Activated CD8-positive, alpha-beta memory T cell treated with anti-CD3 and anti-CD28 coated beads, Interleukin-2, amount 50 U/mL, for 24 hours (primary cell): ENCODE results near the gene GRIP2.

Source experiments
- DNase-seq: peaks from one replicate; pipeline ENCODE4 v3.0.0-alpha.2; 2020; ENCODE audit errors: extremely low read depth

Gene GRIP2

DNA sequence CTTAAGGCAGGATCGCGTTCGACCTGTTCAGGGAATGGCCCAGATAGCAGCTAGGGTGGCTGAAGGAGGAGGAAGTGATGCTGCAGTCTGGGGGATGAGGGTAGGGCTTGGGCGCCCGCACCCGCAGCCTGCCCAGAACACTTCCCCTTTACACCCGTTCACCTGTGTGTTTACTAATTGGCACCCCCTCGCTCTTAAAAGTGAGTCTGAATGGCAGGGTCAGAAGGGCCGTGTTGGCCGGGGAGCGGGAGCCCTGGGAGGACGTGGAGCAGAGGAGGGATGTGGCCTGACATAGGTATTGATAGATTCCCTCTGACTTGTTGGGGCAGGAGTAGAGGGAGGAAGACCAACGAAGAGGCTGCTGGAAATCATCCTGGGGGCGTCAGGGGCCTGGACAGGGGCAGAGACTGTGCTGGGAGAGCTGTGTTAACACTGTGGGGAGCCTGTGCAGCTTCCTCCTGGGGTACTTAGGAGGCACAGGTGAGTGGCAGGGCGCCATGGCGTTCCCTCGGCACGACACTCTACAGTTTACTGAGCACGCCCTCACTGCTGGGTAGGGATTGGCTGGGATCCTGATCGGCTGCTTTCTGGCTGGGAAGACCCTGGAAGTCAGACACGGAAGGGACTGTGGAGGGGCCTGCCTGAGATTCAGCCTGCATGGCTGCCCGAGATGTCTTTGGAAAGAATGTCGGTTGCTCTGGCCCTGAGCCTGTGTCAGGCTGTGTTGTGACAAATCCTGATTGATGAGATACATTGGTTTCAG, 86.1 kb downstream of the GRIP2 start:
- no peak for DNase-seq

DNA sequence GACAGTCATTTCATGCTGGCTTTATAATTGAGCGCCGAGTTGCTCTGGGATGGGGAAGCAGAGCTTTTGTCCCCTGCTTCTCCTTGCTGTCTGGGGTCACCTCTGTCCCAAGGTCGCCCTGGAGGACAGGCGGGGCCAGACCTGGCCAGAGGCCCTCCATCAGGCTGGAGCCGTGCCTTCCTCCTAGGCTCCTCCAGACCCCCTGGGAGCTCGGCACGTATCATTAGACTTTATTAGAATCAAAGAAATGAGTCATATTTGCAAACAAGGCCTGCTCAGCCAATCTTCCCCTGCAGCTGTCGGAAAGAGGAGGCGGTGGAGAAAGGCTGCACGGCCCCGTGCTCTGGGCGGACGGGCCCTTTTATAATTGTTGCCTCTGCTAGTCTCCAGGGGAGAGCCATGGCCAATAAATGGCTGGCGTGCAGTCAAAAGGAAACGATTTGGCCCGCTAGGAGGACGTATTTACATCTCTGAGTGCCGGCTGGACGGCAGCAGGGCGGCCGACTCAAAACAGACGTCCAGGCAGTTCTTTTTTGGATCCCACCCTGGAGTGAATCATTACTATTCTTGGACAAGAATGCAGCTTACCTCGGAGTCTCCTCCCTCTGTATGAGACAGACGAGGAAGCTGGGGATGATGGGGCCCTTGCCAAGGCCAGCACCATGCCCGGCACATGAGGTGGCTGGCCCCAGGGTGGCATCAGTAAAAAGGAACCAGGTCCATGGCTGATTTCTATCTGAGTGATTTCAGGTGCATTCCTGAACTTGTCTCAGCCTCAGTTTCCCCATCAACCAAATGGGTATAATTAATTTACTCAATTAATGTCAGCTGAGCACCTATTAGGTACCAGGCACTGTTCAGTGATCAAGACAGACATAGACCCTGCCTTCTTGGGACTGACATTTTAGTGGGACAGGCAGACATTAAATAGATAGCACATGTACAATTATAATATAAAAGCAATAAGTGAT, 87.1 kb downstream of the GRIP2 start:
- DNase-seq = no peak

DNA sequence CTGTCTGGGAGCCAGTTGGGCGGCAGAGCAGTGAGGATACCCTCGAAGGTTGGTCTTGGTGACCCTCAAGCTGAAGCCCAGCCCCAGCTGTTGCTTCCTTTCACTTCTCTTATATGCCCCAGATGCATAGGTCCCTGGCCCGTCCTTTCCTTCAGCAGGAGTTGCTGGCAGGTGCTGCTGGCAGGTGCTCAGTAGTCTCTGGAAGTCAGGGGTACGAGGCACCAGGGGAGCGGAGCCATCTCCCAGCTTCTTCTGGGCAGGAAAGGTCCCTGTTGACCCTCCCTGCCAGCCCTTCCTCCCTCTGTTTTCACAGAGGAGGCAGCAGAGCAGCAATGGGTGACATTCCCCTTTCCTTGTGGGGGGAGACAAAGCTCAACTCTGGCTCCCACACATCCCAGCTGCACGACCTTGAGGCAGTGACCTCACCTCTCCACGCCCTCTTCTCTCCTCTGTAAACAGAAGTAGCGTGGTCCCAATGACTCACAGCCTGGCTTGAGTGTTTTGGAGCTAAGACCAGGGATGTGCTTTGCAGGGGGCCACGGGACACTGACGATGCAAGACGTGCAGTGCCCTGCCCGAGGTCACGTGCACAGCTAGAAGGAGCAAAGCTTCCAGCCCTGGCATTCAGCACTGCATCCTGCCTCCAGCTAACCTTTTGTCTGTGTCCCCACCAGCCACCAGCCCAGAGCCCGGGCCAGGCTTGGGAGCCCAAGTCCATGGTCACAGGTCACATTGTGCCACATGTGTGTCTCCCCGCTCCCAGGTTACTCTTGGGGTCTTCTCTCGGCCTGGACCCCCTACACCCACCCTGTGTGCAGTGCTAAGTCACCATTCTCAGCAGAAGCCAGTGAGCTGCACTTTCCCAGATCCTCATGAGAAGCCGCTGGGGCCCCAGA, 88.0 kb downstream of the GRIP2 start:
- DNase-seq = no peak

GRCh38 chr3:14450922-14451606, 89.1 kb downstream of the GRIP2 start:
- no peak for DNase-seq

DNA sequence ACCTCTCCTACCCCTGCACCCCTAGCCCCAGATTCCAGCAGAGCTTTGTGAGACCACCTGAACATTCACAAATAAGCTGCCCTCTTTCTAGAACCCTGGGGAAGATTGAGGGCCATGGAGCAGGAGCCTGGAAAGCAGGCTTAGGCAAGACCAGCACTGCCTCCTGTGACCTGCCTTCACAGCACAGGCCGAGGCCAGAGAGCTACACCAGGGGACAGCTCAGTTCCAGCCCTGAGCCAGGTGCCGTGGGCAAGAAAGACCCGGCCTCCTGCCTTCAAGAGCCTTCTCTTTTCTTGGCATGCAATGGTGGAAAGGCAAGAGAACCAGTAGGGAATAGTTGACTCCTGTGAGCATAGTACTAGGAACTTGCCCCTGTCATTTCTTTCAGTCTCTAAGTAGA, 89.6 kb downstream of the GRIP2 start:
- no peak for DNase-seq

DNA sequence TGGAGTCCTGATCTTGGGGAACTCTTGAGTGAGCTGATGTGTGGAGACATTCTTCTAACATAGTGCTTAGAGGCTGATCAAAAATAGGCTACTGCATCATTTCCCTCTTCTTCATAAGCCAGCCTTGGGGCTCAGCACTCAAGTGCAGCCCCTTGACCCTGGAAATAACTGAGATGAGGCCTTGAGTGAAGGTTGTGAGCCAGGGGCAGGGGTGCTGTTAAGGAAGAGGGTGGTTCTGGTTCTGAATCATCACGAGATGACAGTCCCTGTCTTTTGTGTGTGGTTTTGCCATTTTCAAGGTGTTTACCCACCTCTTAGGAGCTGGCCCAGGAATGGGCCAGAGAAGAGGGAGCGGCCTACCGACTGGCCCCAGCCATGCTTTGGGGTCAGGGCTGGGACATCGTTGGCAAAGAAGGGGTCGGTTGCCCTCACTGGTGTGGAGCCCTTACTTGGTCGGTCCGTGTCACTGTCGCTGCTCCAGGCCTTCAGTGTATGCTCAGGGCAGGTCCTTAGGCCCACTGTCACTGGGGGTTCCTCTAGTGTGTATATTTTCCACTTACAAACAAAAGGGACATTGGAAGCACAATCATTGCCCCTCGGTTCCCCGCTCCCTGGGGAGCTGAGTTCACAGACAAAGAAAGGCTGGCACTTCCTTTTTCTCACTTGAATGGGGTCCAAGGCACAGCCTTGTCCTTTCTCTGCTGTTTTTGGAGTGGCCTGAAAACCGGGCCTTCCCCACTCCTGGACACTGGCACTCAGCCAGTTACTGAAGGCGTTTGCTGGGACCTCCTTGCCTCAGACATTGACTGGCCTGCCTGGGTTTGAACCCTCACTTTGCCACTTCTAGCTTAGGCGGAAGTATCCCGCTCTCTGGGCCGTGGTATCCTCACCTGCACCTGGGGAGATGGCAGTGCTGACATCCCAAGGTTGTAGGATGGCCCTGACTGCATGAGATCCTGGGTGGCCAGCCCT, 91.1 kb downstream of the GRIP2 start:
- DNase-seq = no peak

- no peak for DNase-seq
Observed at GRCh38 chr3:14448063-14448462, 92.1 kb downstream of the GRIP2 start.

DNA sequence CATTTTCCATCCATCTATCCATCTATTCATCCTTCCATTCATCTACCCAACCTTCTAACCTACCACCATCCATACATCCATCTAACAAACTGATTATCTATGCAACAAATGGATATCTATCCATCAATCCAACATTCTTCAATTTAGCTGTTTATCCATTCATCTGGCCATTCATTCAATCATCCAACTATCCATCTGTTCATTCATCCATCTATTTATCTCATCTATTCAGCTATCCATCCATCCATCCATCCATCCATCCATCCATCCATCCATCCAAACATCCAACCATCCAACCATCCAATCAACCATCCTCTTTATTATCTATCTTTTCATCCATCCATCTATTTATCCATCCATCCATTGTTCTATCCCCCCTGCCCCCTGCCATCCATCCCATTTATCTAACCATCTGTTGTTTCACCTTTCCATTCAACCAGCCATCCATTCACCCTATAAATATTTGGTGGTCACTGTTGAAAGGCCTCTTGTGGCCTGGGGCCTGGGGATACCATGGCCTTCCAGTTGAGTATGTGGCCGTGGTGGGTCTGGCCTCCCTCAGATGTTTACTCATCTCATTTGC, 93.1 kb downstream of the GRIP2 start:
- DNase-seq = no peak

DNA sequence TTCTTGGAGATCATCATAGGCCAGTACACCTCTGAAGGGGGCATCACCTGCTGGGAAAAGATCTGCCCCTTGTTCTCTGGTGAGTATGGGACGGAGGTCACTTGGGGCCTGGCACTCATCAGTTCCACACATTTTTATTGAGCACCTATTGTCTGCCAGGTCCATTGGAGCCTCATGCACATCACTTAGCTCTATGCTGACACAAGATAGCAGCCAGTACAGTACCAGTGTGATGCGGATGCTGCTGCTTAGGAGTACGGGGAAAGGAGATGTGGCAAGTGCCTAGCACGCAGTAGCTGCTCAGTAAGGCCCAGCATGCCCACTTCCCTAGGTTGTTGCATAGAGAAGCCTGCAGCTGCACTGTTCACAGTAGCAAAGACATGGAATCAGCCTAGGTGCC, 94.4 kb downstream of the GRIP2 start:
- no peak for DNase-seq

DNA sequence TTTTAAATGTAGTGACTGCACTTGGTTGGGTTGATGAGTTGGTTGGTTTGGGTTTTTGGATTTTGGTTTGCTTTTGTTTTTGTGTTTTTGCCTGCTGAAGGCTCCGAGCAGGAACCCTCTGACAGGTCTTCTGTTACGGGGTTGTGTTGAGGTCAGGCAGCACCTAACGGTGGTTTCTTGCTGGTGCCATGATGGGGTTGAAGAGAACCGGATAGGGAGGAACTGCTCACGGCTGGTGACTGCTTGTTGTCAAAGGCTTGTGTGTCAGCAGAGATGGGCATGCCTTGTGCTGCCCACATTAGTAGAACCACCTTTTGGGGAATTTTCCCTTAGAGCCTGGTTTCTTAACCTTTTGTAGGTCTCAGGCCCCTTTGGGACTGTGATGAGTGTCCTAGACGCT, 95.8 kb downstream of the GRIP2 start:
- DNase-seq = no peak

DNA sequence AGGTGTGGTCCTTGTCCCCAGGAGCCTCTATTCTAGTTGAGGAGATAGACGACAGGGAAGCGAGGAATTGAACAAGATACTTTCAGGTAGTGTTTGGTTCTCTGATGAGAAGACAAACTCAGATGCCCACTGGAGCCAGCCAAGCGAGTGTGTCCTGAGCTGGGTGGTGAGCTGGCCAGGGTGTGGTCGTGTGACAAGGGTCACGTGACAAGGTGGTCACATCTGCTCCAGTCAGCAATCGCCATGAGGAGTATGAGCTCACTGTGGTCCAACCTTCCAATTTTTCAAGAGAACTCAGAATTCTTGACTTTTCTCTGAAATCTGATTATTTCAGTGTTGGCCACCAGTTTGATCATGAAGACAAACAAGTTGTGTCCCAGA, 98.2 kb downstream of the GRIP2 start:
- DNase-seq = no peak

GRCh38 chr3:14441240-14441919, 98.8 kb downstream of the GRIP2 start:
- DNase-seq = no peak

DNA sequence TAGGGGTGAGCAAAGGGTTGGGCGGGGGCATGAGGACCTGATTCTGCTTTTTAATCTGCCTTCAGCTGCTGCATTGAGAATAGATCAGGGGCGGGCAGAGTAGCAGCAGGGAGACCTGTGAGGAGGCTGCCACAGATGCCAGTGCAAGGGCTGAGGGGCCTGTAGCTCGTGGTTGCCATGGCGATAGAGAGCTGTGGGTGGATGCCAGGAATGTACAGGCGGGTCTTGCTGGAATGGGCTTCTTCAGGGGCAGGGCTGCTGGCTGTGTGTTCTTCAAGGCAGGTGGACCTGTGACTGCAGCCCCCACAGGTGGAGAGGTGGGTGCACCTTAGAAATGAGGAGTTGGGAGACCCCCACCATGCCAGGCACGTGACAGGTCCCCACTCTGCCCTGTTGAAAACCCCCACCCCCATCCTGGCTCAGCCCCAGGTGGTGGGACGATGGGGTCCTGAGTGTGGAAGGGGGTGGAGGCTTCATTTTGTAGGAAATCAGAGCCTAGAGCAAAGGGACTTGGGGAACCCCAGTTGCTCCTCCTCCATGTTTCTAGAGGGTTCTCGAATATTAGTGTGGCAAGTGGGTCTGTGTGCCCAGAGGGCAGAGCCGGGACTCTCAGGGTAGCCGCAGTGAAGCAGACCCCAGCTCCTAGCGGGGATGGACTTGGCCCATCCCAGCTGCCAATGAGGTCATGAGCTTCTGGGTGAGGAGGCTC, 99.5 kb downstream of the GRIP2 start:
- DNase-seq = no peak

- DNase-seq = no peak
Observed at GRCh38 chr3:14440168-14440518, 100.0 kb downstream of the GRIP2 start.

GRCh38 chr3:14439501-14440167, 100.5 kb downstream of the GRIP2 start:
- no peak for DNase-seq
